ENCODE data around the gene OTUD5. TPM values are rescaled to one million over a fixed set of nuclear protein-coding genes. Genes with fewer than 3 reads are reported as not detected.

Gene OTUD5
- total RNA-seq, 1 donor from 2014 or later, result 21.2 TPM

DNA sequence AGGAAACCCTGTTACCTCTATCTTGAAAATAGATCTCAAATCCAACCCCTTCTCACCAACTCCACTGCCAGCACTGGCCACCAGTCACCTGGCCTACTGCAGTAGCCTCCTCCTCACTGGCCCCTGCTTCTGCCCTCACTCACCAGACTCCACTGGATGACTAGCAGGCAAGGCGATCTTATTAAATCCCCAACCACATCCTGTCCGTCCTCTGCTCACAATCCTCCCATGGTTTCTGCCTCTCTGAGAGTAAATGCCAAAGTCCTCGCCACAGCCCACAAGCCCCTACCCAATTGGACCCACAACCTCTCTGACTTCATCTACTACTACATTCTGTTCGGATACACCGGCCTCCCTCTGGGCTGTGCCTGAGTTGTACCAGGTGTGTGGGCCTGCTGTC is 33.1 kb downstream of the OTUD5 start:
- TF ChIP-seq, protein P1, sequence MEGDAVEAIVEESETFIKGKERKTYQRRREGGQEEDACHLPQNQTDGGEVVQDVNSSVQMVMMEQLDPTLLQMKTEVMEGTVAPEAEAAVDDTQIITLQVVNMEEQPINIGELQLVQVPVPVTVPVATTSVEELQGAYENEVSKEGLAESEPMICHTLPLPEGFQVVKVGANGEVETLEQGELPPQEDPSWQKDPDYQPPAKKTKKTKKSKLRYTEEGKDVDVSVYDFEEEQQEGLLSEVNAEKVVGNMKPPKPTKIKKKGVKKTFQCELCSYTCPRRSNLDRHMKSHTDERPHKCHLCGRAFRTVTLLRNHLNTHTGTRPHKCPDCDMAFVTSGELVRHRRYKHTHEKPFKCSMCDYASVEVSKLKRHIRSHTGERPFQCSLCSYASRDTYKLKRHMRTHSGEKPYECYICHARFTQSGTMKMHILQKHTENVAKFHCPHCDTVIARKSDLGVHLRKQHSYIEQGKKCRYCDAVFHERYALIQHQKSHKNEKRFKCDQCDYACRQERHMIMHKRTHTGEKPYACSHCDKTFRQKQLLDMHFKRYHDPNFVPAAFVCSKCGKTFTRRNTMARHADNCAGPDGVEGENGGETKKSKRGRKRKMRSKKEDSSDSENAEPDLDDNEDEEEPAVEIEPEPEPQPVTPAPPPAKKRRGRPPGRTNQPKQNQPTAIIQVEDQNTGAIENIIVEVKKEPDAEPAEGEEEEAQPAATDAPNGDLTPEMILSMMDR (IDR thresholded peaks at IDR 0.05; ENCODE audit: borderline replicate concordance), result no peak
- no peaks in the 10 kb centered on the region for H3K27me3 ChIP-seq (ENCODE audit: low read depth)
- H3K4me1 ChIP-seq, result peaks cover 10% of the 10 kb centered on the region
- intact Hi-C loops (cut with micrococcal nuclease), result no loop called here
- peaks cover 37% of the 10 kb centered on the region for H3K36me3 ChIP-seq
- no peak for DNase-seq
- no peak overlapping the region for H3K27ac ChIP-seq (replicated peaks)
- H3K9me3 ChIP-seq (replicated peaks), result no peaks in the 10 kb centered on the region
- no peak overlapping the region for H3K4me3 ChIP-seq

DNA sequence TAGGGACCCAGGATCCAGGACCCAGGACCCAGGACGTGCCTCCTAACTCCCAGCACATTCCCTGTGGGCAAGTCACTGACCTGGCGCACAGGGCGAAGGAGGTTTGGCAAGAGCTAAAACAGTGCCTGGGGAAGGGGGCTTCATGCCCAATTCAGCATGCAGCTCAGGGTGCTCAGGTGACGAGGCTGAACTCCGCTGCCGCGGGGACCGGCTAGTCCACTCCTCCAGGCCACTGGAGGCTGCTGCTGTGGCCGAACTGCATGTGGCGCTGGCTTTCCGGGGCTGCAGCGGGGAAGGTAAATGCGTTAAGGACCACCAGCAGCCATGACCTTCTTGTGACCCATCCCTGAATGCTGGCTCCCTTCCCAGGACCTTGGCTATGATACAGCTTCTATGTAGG is 33.6 kb downstream of the OTUD5 start:
- Histone ChIP-seq H3K27ac (replicated peaks) (no peak overlapping the region), H3K4me3 (no peak overlapping the region), H3K9me3 (replicated peaks) (no peaks in the 10 kb centered on the region), H3K27me3 (ENCODE audit: low read depth) (no peaks in the 10 kb centered on the region), H3K36me3 (peaks cover 35% of the 10 kb centered on the region), H3K4me1 (peaks cover 11% of the 10 kb centered on the region)
- intact Hi-C loops (cut with micrococcal nuclease), result no loop called here
- DNase-seq, result no peak
- TF ChIP-seq, protein P1 (IDR thresholded peaks at IDR 0.05; ENCODE audit: borderline replicate concordance), result no peak

DNA sequence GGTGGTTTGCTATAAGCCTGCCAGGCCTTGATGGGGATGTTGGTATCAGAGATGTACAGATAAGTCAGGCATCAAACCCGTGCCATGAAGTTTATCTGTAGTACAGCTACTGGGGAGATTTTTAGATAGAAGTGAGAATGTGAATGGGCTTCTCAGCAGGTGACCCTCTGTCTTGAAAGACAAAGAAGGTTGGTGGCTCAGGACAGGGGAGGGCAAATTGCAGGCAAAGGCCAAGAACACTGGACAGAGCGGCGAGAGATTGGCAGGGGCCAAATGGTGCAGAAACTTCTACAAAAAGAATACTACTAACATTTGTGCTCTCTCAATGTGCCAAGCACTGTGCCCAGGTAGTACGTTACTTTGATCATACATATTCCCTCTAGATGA is 36.7 kb downstream of the OTUD5 start:
- DNase-seq, result no peak
- Histone ChIP-seq H3K36me3 (peaks cover 31% of the 10 kb centered on the region), H3K27ac (replicated peaks) (no peak overlapping the region), H3K9me3 (replicated peaks) (no peaks in the 10 kb centered on the region), H3K4me3 (no peak overlapping the region), H3K27me3 (ENCODE audit: low read depth) (no peaks in the 10 kb centered on the region), H3K4me1 (peaks cover 28% of the 10 kb centered on the region)
- intact Hi-C loops (cut with micrococcal nuclease), result no loop called here
- TF ChIP-seq, protein P1 (IDR thresholded peaks at IDR 0.05; ENCODE audit: borderline replicate concordance), result no peak

DNA sequence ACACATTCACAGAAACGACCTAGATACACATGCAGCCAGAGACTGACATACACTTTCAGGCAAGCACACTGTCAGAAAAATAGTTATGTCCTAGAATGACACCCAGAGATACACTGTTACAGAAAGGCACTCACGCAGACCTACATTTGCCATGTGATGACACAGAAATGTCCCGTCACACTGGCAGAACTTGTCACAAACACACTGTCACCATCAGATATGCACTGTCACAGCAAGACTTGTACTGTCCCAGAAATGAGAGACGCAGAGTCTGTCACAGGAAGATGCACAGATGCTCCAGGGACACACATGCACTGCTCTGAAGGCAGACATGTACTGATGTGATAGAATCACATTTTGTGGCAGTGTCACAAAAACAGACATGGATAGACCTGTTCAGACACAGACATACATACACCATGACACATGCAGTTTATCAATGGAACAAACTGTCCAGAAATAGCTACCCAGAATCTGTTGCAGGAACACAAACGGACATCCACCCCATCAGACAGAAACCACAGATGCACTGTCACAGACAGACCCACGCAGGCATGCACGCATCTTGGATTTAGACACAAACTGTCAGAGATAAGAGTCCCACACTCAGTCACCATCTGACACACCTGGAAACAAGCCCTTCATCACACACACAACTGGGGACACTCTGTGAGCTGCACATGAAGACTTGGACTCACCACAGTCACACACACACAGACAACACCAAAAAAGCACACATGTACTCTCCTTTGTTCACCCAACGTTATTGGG is 37.3 kb downstream of the OTUD5 start:
- Histone ChIP-seq H3K4me1 (peaks cover 28% of the 10 kb centered on the region), H3K27ac (replicated peaks) (peak overlapping the region; percentile 84), H3K27me3 (ENCODE audit: low read depth) (no peaks in the 10 kb centered on the region), H3K4me3 (no peak overlapping the region), H3K36me3 (peaks cover 25% of the 10 kb centered on the region), H3K9me3 (replicated peaks) (no peaks in the 10 kb centered on the region)
- TF ChIP-seq, protein P1 (IDR thresholded peaks at IDR 0.05; ENCODE audit: borderline replicate concordance), result no peak
- intact Hi-C loops (cut with micrococcal nuclease), result no loop called here
- no peak for DNase-seq

DNA sequence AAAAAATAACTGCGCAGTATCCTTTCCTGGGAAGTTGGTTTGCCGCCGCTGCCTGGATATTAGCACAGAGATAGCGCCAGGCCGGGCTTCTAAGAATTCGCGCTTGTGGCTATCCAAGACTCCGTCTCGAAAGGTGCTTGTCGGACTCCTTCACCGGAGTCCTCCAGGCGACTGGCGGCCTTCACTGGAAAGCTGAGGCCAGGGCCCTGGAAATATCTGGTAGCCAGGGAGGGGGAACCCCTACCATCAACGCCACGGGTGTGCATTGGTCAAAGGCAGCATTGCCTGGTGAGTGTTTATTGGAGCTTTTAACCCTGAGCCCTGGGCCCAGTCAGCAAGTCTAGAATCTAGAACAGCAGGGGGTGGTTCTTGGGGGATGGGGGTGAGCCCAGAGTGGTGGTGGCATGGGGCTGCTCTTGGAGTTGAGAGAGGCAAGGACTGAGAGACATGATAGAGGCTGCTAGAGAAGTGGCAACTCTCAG is 38.0 kb downstream of the OTUD5 start:
- no peaks in the 10 kb centered on the region for H3K9me3 ChIP-seq (replicated peaks)
- H3K36me3 ChIP-seq, result peaks cover 19% of the 10 kb centered on the region
- TF ChIP-seq, protein P1 (IDR thresholded peaks at IDR 0.05; ENCODE audit: borderline replicate concordance), result no peak
- H3K27ac ChIP-seq (replicated peaks), result peak overlapping the region; percentile 84
- peak overlapping the region; percentile 72 for H3K4me3 ChIP-seq
- intact Hi-C loops (cut with micrococcal nuclease), result no loop called here
- peaks cover 28% of the 10 kb centered on the region for H3K4me1 ChIP-seq
- DNase-seq, result no peak
- H3K27me3 ChIP-seq (ENCODE audit: low read depth), result no peaks in the 10 kb centered on the region
